ENCODE measurements around the gene DACT2. TPM values are rescaled to one million over a fixed set of nuclear protein-coding genes. Genes with fewer than 3 reads are reported as not detected.

The DACT2 gene
- total RNA-seq, 1 experiment from 2014 or later: 3.3 TPM

DNA sequence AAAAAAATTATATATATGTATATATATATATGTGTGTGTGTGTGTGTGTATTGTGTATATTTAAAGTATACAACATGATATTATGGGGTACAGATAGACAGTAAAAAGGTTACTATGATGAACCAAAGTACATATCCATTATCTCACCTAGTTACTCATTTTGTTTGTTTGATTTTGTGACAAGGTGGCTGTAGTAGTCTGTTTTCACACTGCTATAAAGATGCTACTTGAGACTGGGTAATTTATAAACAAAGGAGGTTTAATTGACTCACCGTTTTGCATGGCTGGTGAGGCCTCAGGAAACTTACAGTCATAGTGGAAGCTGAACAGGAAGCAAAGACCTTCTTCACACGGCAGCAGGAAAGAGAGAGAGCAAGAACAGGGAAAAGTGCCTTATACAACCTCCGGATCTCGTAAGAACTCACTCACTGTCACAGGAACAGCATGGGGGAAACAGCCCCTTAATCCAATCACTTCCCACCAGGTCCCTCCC lies 30.2 kb upstream of the DACT2 start:
- ATAC-seq (no peak), DNase-seq (ENCODE audit: low read depth, low spot score) (no peak)
- Histone ChIP-seq H3K4me3 (ENCODE audit: low read depth in 2 of 2, low read length in 2 of 2) (no peak overlapping the region), H3K27me3 (ENCODE audit: control insufficient read depth, insufficient read depth, low read length) (no peaks in the 10 kb centered on the region), H3K9me3 (ENCODE audit: control insufficient read depth, insufficient read depth, low read depth, low read length) (peaks cover 4% of the 10 kb centered on the region; the same call in 1 of the 2 replicates), H3K4me1 (ENCODE audit: control insufficient read depth, insufficient read depth, low read length) (no peaks in the 10 kb centered on the region), H3K27ac (ENCODE audit: low read length) (no peak overlapping the region), H3K36me3 (ENCODE audit: control insufficient read depth, insufficient read depth, low read length) (no peaks in the 10 kb centered on the region)
- ChIA-PET CTCF (no interaction called here), POLR2A (no interaction called here)
- intact Hi-C loops (cut with micrococcal nuclease; ENCODE audit: unreplicated experiment) (no loop called here), in situ Hi-C loops (cut with HindIII; ENCODE audit: low pct_unique_long_range_greater_than_20kb, low sequenced_read_pairs) (no loop called here)
- BruUV-seq (replicated peaks): no TSS peak
- TF ChIP-seq SIN3A (IDR thresholded peaks at IDR 0.05; ENCODE audit: borderline replicate concordance, insufficient read depth, low read depth, low read length) (no peak), POLR2AphosphoS5 (IDR thresholded peaks at IDR 0.05; ENCODE audit: low read depth, low read length) (no peak), CTCF (IDR thresholded peaks at IDR 0.05) (no peak), TCF7L2 (IDR thresholded peaks at IDR 0.05; ENCODE audit: low read depth, low read length) (no peak), REST (IDR thresholded peaks at IDR 0.05; ENCODE audit: insufficient read depth in 1 of 2, low read depth in 2 of 2, low read length in 1 of 2) (no peak)

GRCh38 chr6:168348186-168348585 lies 28.6 kb upstream of the DACT2 start:
- in situ Hi-C loops (cut with HindIII; ENCODE audit: low pct_unique_long_range_greater_than_20kb, low sequenced_read_pairs): no loop called here
- DNase-seq (ENCODE audit: low read depth, low spot score) (no peak), ATAC-seq (no peak)
- H3K27me3 ChIP-seq (ENCODE audit: control insufficient read depth, insufficient read depth, low read length): no peaks in the 10 kb centered on the region
- no peaks in the 10 kb centered on the region for H3K4me1 ChIP-seq (ENCODE audit: control insufficient read depth, insufficient read depth, low read length)
- no peak for TF ChIP-seq SIN3A (IDR thresholded peaks at IDR 0.05; ENCODE audit: borderline replicate concordance, insufficient read depth, low read depth, low read length)
- no peak for TF ChIP-seq REST (IDR thresholded peaks at IDR 0.05; ENCODE audit: insufficient read depth in 1 of 2, low read depth in 2 of 2, low read length in 1 of 2)
- TF ChIP-seq CTCF (IDR thresholded peaks at IDR 0.05): no peak
- TF ChIP-seq TCF7L2 (IDR thresholded peaks at IDR 0.05; ENCODE audit: low read depth, low read length): no peak
- TF ChIP-seq POLR2AphosphoS5 (IDR thresholded peaks at IDR 0.05; ENCODE audit: low read depth, low read length): no peak
- H3K9me3 ChIP-seq (ENCODE audit: control insufficient read depth, insufficient read depth, low read depth, low read length): peaks cover 4% of the 10 kb centered on the region; the same call in 1 of the 2 replicates
- H3K36me3 ChIP-seq (ENCODE audit: control insufficient read depth, insufficient read depth, low read length): no peaks in the 10 kb centered on the region
- intact Hi-C loops (cut with micrococcal nuclease; ENCODE audit: unreplicated experiment): no loop called here
- POLR2A ChIA-PET: no interaction called here
- H3K4me3 ChIP-seq (ENCODE audit: low read depth in 2 of 2, low read length in 2 of 2): no peak overlapping the region
- H3K27ac ChIP-seq (ENCODE audit: low read length): no peak overlapping the region
- CTCF ChIA-PET: no interaction called here
- no TSS peak for BruUV-seq (replicated peaks)

Measured in Panc1 (cell line).